Measurements from ENCODE around the gene UBE2C.

The UBE2C gene

DNA sequence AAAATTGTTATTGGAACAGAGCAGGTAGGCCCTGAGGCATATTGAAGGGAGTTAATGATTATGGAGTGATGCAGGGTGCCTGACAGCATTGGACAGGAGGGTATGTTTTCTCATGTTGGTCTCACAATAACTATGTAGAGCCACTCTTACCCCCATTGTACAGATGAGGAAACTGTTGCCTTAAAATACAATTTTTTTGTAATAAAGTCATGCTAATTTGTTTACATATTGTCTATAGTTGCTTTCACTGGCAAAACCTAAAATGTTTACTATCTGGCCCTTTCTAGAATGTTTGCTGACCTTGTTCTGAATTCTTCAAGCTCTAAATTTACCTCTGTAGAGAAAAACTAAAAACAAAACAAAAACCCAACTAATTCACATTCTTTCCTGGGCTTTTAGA is 39.1 kb downstream of the UBE2C start:
- no peak overlapping the region for H3K4me3 ChIP-seq (ENCODE audit: low read depth, low read length)
- no peak for TF ChIP-seq CTCF (IDR thresholded peaks at IDR 0.05; ENCODE audit: low read depth, low read length, missing control alignments)
- in situ Hi-C loops (cut with HindIII; ENCODE audit: low pct_ligation_motif_present, low sequenced_read_pairs), result no loop called here
- no peak overlapping the region for H3K27ac ChIP-seq
- no peak for DNase-seq
- H3K36me3 ChIP-seq (replicated peaks), result peaks cover 6% of the 10 kb centered on the region
- no peaks in the 10 kb centered on the region for H3K27me3 ChIP-seq (replicated peaks)

DNA sequence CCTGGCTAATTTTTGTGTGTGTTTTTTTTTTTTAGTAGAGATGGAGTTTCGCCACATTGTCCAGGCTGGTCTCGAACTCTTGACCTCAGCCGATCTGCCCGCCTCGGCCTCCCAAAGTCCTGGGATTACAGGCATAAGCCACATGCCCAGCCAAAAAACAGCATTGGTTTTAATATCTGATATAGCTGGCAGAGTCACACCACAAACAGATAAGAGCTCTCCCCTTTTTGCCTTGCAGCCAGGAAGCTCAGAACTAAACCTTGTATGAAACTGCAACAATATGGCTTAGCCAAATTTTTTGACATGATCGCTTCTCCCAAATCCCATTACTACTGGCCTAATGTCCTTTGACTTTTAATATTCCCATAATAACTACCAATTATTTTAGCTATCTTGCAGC is 39.9 kb downstream of the UBE2C start:
- Histone ChIP-seq H3K36me3 (replicated peaks) (no peaks in the 10 kb centered on the region), H3K4me3 (ENCODE audit: low read depth, low read length) (no peak overlapping the region), H3K27me3 (replicated peaks) (no peaks in the 10 kb centered on the region), H3K27ac (no peak overlapping the region)
- in situ Hi-C loops (cut with HindIII; ENCODE audit: low pct_ligation_motif_present, low sequenced_read_pairs), result no loop called here
- no peak for DNase-seq
- TF ChIP-seq CTCF (IDR thresholded peaks at IDR 0.05; ENCODE audit: low read depth, low read length, missing control alignments), result no peak

- Histone ChIP-seq H3K27ac (no peak overlapping the region), H3K36me3 (replicated peaks) (no peaks in the 10 kb centered on the region), H3K27me3 (replicated peaks) (no peaks in the 10 kb centered on the region), H3K4me3 (ENCODE audit: low read depth, low read length) (no peak overlapping the region)
- TF ChIP-seq CTCF (IDR thresholded peaks at IDR 0.05; ENCODE audit: low read depth, low read length, missing control alignments), result no peak
- in situ Hi-C loops (cut with HindIII; ENCODE audit: low pct_ligation_motif_present, low sequenced_read_pairs), result no loop called here
- DNase-seq, result no peak
Observed at GRCh38 chr20:45853484-45853883, 41.0 kb downstream of the UBE2C start.

- DNase-seq, result peak; percentile 100
- in situ Hi-C loops (cut with HindIII; ENCODE audit: low pct_ligation_motif_present, low sequenced_read_pairs), result no loop called here
- Histone ChIP-seq H3K4me3 (ENCODE audit: low read depth, low read length) (peak within 1 kb of the TSS; percentile 90), H3K27me3 (replicated peaks) (no peaks in the 10 kb centered on the region), H3K27ac (peak within 1 kb of the TSS; percentile 15), H3K36me3 (replicated peaks) (no peaks in the 10 kb centered on the region)
- no peak for TF ChIP-seq CTCF (IDR thresholded peaks at IDR 0.05; ENCODE audit: low read depth, low read length, missing control alignments)
Observed at GRCh38 chr20:45857114-45857881, 44.9 kb downstream of the UBE2C start, which contains the start of the genes ACOT8 and ZSWIM3. Gene ACOT8 (minus strand): TSS chr20:45857392. CDS start chr20:45857315, 77 bp downstream. Gene ZSWIM3 (plus strand): TSS chr20:45857614. CDS start chr20:45857826, 212 bp downstream.

DNA sequence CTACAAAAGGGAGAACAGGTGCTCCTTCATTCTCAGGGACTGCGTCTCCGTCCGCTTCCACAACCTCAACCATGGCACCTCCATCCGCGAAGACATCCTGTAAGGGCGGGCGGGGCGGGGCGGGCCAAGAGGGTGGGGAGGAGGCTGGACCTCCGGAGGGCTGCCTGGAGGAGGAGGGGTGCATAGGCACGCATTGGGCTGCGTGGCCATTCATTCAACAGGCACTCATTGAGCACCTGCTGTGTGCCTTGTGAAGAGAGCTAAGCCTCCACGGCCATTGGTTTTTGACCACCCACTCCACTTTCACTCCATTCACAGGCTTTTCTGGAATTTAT is 45.4 kb downstream of the UBE2C start:
- in situ Hi-C loops (cut with HindIII; ENCODE audit: low pct_ligation_motif_present, low sequenced_read_pairs), result no loop called here
- DNase-seq, result no peak
- no peak for TF ChIP-seq CTCF (IDR thresholded peaks at IDR 0.05; ENCODE audit: low read depth, low read length, missing control alignments)

GRCh38 chr20:45859916-45860315 is 47.5 kb downstream of the UBE2C start:
- Histone ChIP-seq H3K27me3 (replicated peaks) (no peaks in the 10 kb centered on the region), H3K27ac (no peak overlapping the region), H3K36me3 (replicated peaks) (no peaks in the 10 kb centered on the region), H3K4me3 (ENCODE audit: low read depth, low read length) (no peak overlapping the region)
- in situ Hi-C loops (cut with HindIII; ENCODE audit: low pct_ligation_motif_present, low sequenced_read_pairs), result no loop called here
- DNase-seq, result no peak
- no peak for TF ChIP-seq CTCF (IDR thresholded peaks at IDR 0.05; ENCODE audit: low read depth, low read length, missing control alignments)

More for the DNA sequence above, 45.4 kb downstream of the UBE2C start:
- no peak overlapping the region for H3K27ac ChIP-seq
- peak overlapping the region; percentile 90 for H3K4me3 ChIP-seq (ENCODE audit: low read depth, low read length)
- no peaks in the 10 kb centered on the region for H3K27me3 ChIP-seq (replicated peaks)
- H3K36me3 ChIP-seq (replicated peaks), result no peaks in the 10 kb centered on the region
